Measurements from ENCODE around the gene TMEM256.
"Not testable (repeated sequence)": the region's sequence is repeated elsewhere in the genome, so short reads cannot be mapped to it uniquely, and the experiment has no call there.

The TMEM256 gene

DNA sequence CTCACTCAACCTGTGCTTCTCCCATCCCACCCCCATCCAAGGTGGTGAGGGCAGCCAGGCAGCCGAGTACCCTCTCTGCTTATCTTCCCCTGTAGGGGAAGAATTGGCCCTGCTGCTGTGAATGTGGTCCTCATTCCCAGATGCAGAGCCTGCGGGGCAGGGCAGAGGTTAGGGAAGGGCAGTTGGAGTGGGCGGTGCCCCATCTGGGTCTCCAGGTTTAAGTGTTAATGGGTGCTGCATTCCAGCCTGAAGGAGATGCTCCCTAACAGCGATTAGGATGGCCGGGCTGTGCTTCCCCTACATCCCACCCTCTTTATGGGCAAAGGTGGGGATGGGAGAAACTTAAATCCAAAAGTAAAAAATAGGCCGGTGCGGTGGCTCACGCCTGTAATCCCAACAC is 36.8 kb downstream of the TMEM256 start:
- TF ChIP-seq, protein P1, sequence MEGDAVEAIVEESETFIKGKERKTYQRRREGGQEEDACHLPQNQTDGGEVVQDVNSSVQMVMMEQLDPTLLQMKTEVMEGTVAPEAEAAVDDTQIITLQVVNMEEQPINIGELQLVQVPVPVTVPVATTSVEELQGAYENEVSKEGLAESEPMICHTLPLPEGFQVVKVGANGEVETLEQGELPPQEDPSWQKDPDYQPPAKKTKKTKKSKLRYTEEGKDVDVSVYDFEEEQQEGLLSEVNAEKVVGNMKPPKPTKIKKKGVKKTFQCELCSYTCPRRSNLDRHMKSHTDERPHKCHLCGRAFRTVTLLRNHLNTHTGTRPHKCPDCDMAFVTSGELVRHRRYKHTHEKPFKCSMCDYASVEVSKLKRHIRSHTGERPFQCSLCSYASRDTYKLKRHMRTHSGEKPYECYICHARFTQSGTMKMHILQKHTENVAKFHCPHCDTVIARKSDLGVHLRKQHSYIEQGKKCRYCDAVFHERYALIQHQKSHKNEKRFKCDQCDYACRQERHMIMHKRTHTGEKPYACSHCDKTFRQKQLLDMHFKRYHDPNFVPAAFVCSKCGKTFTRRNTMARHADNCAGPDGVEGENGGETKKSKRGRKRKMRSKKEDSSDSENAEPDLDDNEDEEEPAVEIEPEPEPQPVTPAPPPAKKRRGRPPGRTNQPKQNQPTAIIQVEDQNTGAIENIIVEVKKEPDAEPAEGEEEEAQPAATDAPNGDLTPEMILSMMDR (IDR thresholded peaks at IDR 0.05; ENCODE audit: borderline replicate concordance, control extremely low read depth, extremely low read depth, insufficient read depth, missing control alignments), result no peak
- no peak for DNase-seq (ENCODE audit: low spot score)
- in situ Hi-C loops (cut with MboI; ENCODE audit: low sequenced_read_pairs, unreplicated experiment), result no loop called here

DNA sequence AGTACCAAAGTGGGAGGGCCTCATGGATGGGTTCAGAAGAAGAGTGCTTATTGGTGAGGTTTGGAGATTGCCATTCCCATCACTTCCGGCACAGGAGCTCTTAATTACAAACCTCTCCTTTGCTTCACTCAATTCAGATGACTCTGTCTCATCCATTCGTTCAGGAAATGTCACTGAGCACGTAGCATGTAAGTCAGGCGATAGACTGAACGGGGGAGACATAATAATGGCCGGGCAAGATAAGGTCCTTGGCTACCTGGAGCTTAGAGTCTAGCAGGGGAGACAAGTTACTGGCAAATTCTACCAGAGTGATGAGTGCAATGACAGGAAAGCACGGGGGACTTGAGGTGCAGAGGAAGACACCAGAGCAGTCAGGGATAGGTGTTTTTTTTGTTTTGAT is 37.9 kb downstream of the TMEM256 start:
- in situ Hi-C loops (cut with MboI; ENCODE audit: low sequenced_read_pairs, unreplicated experiment); DNase-seq (ENCODE audit: low spot score): not testable (repeated sequence)

DNA sequence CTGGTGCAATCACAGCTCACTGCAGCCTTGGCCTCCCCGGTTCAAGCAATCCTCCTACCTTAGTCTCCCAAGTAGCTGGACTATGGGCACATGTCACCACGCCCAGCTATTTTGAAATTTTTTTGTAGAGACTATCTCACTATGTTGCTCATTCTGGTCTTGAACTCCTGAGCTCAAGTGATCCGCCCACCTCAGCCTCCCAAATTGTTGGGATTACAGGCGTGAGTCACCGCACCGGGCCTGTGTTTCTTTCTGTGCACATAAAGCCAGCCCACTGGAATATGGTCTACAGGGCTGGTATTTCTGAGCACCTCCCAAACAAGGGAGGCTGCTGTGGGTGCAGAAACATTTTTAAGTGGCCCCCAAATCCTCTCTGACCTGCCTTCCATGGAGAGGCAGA is 40.6 kb downstream of the TMEM256 start:
- in situ Hi-C loops (cut with MboI; ENCODE audit: low sequenced_read_pairs, unreplicated experiment), result no loop called here
- TF ChIP-seq, protein P1 (IDR thresholded peaks at IDR 0.05; ENCODE audit: borderline replicate concordance, control extremely low read depth, extremely low read depth, insufficient read depth, missing control alignments), result no peak
- DNase-seq (ENCODE audit: low spot score), result no peak

DNA sequence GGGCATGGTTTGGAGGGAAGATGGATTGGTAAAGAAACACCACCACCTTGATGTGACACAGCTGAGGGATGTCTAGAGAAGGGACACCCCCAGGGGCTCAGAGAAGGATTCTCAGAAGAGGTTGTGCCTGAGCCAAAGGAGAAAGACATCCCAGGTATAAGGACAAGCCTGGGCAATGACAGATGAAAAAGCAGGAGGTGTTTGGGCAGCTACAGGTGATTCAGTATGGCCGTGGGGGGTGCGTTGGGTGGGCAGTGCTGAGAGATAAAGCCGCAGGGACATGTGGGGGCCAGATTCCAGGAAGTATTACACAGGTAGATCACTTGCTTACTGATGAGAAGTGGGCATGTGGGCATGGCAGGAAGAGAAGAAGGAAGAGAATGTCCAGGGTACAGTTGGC is 42.0 kb downstream of the TMEM256 start:
- in situ Hi-C loops (cut with MboI; ENCODE audit: low sequenced_read_pairs, unreplicated experiment), result no loop called here
- TF ChIP-seq, protein P1 (IDR thresholded peaks at IDR 0.05; ENCODE audit: borderline replicate concordance, control extremely low read depth, extremely low read depth, insufficient read depth, missing control alignments), result no peak
- no peak for DNase-seq (ENCODE audit: low spot score)

DNA sequence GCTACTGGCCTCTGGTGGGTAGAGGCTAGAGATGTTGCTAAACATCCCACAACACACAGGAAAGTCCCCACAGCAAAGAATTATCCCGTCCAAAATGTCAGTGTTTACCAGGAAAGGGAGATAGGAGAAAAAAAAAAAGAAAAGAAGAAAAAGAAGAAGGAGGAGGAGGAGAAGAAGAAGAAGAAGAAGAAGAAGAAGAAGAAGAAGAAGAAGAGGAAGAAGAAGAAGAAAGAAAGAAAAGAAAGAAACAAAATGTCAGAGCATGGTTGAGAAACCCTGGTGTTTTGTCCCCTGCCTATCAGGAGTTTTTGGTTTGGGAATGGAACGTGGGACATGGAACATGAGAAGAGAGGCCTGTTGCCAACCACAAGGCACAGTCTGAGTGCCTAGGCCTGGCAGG is 46.5 kb downstream of the TMEM256 start:
- no peak for DNase-seq (ENCODE audit: low spot score)
- TF ChIP-seq, protein P1 (IDR thresholded peaks at IDR 0.05; ENCODE audit: borderline replicate concordance, control extremely low read depth, extremely low read depth, insufficient read depth, missing control alignments), result no peak
- in situ Hi-C loops (cut with MboI; ENCODE audit: low sequenced_read_pairs, unreplicated experiment), result no loop called here

DNA sequence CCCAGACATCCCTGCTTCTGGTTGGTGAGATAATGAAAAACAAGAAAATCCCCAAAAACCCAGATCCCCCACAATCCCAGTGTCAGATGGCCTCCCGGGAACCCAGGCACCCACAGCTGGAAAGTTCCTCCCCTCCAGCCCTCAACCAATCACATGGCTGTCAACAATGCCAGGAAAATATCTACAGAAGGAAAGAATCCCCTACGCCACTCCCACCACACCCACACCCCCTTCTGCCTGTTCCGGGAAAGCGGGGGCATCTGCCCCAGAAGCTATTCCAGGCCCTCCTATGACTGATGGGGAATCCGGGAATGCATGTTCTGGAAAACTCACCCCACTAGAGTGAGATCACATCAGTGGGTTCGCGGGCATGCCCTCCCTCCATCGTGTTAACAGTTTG is 47.1 kb downstream of the TMEM256 start:
- DNase-seq (ENCODE audit: low spot score), result no peak
- in situ Hi-C loops (cut with MboI; ENCODE audit: low sequenced_read_pairs, unreplicated experiment), result no loop called here
- TF ChIP-seq, protein P1 (IDR thresholded peaks at IDR 0.05; ENCODE audit: borderline replicate concordance, control extremely low read depth, extremely low read depth, insufficient read depth, missing control alignments), result no peak

DNA sequence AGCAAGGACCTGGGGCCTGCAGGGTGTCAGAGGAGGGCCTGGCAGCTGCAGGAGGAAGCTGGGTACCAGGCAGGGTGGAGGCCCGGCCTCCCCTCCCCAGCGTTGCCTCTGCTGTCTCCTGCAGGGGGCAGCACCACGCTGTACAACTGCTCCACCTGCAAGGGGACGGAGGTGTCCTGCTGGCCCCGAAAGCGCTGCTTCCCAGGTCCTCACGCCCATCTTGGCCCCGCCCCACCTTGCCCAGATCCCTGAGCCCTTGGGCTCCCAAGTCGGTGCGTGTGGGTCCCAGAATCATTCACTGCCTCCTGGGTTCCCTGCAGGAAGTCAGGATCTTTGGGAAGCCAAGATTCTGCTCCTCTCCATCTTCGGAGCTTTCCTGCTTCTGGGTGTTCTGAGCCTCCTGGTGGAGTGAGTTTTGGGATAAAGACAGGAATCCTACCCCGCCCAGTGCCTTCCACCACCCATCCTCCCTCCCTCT is 47.8 kb downstream of the TMEM256 start:
- TF ChIP-seq, protein P1 (IDR thresholded peaks at IDR 0.05; ENCODE audit: borderline replicate concordance, control extremely low read depth, extremely low read depth, insufficient read depth, missing control alignments), result peak; percentile 99
- DNase-seq (ENCODE audit: low spot score), result peak; percentile 90
- in situ Hi-C loops (cut with MboI; ENCODE audit: low sequenced_read_pairs, unreplicated experiment), result no loop called here

All from GM13976 (cell line).